NCI-H69 (cell line): ENCODE measurements around the gene ZNF484.
"Not testable (repeated sequence)": the region's sequence is repeated elsewhere in the genome, so short reads cannot be mapped to it uniquely, and the experiment has no call there.

ENCODE experiments used
- DNase-seq: peaks from one replicate; lab custom pipeline; 2025; lab: John Stamatoyannopoulos, UW

The ZNF484 gene

DNA sequence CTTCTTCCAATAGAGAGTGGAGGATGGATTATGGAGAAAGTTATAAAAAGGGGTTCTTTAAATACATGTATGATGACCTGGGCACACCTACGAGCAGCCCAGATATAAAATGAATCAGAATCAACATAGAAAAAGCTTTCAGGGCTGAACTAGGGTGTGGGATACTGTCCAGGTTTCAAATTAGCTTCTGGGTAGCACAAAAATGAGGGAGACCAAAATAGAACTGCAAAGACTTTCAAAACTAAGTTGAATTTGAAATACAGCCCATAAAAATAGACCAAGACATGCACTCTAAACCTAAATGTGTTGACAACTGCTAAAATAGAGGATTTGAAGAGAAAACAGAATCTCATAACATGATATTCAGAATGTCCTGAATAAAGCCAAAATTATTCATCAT, 17.0 kb downstream of the ZNF484 start:
- DNase-seq, result no peak

DNA sequence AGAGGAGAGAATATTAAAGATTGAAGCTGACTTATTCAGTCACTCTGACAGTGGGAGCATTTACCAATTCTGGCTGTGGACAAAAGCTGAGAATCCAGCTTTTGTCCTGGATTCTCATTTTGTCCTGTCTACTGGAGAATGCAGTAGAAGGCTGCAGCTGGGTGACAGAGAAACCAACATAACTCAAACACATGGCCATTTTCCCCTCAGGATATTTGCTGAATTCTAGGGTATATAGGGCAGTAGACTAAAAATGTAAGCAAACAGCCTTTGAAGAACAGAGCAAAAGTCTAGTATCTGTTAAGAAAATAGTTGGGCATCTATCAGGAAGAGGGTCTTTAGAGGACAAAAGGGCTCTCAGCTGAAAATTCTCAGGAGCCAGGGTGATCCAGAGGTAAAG, 20.6 kb downstream of the ZNF484 start:
- no peak for DNase-seq

DNA sequence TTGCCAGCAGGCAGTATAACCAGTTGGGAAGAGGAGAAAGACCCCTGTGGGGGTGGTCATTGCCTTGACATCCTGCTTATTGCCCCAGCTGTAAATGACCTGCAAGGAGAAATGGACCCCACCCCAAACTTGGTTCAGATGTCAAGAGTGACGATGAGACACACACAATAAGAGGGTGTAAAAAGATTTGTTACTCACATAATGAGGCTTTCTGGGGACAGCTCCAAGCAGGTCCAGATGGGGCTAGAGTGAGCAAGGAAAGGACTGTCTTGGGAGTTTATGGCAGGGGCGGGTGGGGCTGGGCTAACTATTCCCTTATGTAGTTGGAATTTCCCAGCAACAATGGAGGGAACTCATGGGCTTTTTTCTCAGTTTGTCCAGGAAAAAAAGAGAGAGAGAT, 24.1 kb downstream of the ZNF484 start:
- DNase-seq, result no peak

DNA sequence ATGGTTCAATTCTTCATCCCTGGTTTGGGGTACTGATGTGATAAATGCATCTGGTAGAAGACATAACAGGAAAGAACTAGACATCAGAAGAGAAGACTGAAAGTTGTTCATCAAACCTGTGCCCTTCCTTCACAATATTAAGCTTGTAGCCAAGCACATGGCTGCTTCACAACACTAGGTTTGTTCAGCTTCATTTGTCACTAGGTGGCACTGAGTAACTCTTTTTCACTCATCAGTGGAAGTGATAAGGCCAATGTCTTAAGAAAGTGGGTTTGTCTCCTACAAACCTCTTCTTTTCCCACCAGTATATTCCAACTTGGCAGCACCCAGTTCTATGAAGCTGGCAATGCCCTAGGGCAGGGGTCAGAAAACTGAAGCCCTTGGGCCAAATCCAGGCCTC, 26.9 kb downstream of the ZNF484 start:
- DNase-seq, result peak; percentile 32

DNA sequence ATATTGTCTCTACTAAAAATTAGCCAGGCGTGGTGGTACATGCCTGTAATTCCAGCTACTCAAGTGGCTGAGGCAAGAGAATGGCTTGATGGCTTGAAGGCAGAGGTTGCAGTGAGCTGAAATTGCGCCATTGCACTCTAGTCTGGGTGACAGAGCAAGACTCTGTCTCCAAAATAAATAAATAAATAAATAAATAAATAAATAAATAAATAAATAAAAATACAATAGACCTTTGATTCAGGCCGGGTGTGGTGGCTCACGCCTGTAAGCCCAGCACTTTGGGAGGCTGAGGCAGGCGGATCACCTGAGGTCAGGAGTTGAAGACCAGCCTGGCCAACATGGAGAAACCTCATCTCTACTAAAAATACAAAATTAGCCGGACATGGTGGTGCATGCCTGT, 29.1 kb downstream of the ZNF484 start:
- DNase-seq, result not testable (repeated sequence)

DNA sequence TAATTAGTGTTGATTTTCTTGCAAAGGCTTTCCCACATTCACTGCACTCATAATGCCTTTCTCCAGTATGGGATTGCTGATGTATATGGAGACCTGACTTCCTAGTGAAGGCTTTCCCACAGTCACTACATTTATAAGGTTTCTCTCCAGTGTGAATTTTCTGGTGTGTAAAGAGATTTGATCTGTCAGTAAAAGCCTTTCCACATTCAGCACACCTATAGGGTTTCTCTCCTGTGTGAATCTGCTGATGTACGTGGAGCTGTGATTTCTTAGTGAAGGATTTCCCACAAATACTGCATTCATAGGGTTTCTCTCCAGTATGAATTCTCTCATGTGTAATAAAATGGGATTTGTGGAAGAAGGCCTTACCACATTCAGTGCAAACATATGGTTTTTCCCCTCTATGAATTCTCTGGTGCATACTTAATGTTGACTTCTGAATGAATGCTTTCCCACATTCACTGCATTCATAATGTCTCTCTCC, 31.1 kb downstream of the ZNF484 start:
- no peak for DNase-seq

DNA sequence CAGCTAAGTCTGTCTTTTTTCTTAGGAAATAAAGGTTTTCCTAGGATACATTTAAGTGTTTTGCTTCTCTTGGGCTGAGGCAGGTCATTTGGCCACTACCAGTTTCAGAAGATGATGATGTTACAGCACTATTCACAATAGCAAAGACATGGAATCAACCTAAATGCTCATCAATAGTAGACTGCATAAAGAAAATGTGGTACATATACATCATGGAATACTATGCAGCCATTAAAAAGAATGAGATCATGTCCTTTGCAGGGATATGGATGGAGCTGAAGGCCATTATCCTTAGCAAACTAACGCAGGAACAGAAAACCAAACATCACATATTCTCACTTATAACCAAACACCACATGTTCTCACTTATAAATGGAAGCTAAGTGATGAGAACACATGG, 39.4 kb downstream of the ZNF484 start:
- not testable (repeated sequence) for DNase-seq

DNA sequence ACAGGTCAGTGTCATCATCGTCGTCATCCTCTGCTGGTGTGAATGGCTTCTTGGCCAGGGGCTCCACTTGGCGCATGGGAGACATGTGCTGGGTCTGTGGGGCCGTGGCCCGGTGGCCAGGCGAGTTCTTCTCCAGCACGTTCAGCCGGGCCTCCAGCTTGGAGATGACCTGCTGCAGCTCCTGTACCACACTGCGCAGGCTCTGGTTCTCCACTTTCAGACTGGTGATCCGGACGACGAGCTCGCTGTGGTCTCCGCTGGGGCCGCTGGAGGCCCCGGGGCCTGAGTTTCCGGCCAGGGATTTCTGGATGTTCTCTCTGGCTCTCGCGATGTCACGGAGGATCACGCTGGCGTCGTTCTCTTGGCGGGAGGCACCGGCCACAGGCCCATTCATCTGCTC, 40.6 kb downstream of the ZNF484 start:
- DNase-seq, result no peak

DNA sequence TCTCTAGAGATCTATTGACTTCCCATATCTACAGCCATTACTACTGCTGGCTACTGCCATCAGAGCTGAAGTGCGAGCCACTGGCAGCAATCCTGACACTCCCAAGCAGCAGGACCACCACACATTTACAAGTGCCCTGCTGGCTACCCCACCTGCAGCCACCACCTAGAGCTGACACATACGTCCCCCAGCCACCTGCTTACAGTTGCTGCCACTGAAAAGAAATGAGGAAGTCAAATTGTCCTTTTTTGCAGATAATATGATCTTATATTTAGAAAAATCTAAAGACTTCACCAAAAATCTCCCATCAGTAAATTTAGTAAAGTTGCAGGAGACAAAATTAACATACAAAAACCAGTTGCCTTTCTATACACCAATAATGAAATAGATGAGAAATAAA, 48.4 kb downstream of the ZNF484 start:
- DNase-seq, result no peak

DNA sequence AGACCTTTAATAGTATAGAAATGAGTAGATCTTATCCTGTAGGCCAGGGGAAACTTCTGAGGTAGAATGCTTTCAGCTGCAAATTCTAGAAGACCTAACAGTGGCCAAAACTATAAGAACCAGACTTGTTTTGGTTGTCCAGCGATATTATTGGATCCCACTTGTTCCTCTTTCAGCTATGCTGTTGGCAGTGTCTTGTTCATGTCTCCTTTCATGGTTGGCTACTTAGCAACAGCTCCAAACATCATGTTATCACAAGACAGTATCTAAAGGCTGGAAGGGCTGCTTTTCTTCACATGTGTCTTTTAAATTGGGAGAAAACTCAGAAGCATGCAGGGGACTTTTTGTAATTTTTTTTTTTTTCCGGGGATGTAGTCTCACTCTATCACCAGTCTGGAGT, 52.8 kb downstream of the ZNF484 start:
- not testable (repeated sequence) for DNase-seq

DNA sequence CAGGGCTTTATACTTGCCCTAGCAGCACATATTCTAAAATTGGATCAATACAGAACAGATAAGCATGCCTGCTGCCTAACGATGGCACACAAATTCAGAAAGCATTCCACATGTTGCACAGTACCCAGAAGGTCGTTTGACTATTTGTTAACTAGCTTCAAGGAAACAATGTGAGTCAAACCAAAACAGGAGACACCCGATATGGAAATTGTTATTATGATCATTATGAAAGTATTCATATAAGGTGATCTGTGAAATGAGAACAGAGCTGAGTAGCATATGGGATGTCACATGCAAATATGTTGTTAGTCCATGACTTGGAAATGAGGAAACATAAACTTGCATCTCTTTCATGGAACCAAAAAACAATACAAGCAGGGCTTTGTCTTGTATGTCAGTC, 56.9 kb downstream of the ZNF484 start:
- DNase-seq, result no peak

DNA sequence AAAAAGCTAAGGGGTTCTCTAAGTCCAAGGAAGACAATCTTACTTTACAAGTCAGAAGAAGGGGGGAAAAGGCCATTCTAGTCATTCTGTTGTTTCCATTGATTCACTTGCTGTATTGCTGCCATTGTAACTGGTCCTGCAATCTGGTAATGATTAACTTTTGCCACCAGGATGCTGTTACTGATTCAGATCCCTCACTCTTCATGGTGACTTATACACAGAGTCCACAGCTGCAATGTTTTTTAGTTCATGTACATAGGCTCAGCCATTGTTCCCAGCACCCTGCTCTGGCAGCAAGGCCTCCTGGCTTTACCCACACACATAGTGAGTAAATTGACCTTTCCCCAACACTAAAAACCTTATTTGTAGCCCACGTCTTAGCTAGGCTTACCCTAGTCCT, 57.9 kb downstream of the ZNF484 start:
- DNase-seq, result not testable (repeated sequence)

DNA sequence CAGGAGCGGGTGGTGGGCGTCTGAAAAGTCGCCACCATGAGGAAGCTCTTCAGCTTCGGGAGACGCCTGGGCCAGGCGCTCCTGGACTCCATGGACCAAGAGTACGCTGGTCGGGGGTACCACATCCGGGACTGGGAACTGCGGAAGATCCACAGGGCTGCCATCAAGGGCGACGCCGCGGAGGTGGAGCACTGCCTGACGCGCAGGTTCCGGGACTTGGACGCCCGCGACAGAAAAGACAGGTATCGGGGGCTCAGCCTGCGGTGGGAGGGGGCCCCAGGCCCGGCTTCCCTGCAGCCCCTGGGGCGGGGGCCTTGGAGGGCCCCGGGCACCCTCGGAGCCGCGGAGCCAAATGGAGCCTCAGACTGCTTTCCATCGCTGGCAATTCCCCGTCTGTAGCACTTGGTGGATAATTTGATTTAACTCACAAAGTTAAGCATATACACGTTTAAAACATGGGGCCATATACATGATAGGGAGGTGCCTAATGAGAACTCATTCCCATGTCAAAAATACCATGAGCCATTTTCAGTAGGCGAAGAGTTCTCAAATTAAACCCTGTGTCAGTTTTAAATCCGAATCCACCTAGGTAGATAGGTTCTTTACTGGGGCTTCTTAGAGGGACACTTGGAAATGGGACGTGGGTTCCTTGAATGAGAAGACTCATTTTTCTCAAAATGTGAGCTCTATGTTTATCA, 68.1 kb downstream of the ZNF484 start:
- peak; percentile 25 for DNase-seq

DNA sequence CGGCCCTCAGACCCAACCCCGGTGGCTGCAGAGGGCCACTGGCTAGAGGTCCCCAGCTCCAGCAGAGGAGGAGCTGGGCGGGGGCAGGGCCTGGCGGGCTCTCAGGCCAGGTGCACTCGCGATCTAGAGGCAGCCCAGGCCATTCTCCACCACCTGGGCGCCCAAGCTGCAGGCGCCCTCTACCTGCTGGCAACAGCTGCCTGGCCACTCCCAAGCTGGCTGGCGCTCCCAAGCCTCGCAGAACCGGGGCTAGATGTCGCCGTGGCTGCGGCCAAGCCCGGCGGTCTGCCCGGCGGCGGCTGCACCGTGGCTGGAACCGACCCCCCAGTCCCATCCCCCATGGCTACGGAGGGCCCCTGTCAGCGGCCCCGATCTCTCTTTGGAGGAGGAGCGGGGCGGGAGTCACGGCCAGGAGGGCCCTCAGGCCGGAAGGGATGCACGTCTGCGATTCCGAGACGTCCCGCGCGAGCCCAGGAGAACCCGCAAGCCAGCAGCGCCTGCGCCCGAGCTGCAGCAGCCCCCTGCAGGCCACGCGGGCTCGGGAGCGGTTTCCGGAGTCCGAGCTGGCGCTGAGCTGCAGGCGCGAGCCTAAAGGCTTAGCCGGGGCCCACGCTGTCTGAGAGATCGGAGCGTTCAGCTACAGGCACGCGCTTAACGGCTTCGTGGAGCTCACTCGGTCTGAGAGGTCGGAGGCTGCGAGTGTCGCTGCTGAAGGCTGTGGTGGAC, 68.9 kb downstream of the ZNF484 start:
- DNase-seq, result peak; percentile 91

DNA sequence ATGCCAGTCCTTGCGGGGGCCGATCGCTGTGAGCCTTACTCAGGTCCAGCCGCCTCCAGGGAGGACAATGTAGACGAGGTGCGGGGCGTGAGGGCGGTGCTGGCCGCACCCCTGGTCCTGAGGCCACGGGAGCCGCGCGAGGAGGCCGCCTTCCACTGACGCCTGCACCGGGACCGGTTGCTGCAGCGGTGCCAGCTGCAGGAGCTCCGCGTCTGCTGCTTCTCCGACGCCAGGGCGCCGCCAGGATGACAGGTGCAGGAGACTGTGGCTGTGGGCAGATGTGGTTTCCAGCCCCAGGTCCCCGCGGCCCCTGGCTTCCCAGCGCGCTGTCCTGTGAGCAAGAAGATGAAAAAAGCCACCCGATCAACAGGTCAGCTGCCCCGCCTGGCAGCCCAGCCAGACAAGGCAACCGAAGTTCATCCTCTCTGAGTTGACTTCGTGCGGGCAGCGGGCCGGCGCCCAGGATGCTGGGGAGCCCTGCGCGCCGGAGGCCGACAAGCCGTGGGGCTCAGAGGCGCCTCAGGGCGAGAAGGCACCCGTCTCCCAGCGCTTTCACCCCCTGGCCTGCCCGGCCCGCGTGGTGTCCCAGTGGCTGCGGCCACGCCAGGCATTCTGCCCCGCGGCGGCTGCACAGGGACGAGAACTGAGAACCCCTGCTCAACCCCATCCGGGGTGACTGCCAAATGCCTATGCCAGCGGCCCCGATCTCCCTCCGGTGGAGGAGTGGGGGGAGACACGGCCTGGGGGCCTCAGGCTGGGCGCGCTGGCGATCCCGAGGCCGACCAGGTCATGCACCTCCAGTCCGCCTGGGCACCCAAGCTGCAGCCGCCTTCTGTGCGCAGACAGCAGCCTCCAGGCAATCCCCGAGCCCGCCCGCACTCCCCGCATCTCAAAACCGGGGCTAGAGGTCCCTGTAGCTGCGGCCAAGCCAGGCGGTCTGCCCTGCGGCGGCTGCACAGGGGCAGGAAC, 69.8 kb downstream of the ZNF484 start:
- peak; percentile 69 for DNase-seq

DNA sequence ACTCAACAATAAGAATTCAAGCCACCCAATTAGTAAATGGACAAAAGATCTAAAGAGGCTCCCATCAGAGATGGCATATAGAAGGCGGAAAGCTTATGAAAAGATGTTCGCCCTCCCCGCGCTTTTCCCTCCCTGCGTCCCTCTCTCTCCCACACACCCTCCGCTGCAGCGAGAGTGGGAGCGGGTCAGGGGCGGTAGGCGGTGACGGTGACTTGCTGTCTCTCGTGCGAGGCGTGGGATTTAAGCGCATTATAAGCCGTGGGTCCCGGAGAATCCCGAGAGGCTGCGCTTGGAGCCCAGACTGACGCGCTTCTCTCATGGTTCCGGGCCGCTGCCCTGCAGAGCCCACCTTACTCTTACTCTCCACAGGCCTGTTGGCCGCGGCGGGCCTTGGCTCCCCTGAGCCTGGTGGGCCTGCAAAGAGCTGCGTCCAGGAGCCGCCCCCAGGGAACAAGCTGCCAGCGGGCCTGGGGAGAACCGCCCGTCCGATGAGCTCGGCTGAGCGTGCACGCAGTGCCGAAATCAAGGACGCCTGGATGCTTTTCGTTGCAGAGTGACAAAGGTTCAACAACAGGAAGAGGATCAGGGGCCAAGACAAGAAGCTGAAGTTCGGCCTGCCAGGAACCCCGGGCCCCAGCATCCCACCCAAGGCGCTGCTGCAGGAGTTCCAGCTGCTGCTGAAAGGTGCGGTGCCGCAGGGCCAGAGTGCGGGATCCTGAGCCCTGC, 70.6 kb downstream of the ZNF484 start:
- DNase-seq, result no peak

DNA sequence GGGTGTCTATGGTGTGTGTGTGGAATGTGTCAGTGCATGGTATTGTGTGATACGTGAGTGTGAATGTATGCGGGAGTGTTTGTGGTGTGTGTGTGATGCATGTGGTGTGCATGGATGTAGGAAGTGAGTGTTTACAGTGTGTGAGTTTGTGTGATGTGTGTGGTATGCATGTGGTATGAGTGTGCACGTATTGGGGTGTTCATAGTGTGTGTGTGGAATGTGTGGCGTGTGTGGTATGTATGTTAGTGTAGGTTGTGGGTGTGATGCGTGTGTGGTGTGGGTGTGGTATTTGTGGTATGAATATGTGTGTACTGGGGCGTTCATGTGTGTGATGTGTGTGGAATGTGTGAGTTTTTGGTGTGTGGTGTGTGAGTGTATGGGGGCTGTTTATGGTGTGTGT, 73.1 kb downstream of the ZNF484 start:
- no peak for DNase-seq

DNA sequence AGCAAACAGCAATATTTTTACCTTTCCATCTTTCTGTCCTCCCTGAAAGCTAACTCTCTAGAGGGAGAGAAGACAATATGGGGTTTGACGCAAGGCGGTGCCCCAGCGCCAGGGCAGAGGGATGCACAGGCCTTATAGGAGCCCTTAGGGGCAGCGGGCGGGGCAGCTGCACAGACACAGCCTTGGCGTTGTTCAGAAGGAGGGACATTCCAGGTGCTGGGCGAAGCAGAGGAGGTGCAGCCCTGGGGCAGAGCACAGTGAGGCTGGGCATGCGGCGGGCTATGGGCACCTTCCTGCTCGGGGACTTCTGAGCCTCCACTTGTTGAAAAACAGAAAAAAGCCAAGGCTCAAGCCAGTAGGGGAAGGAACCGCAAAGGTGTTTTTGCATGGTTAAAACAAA, 79.5 kb downstream of the ZNF484 start:
- no peak for DNase-seq

DNA sequence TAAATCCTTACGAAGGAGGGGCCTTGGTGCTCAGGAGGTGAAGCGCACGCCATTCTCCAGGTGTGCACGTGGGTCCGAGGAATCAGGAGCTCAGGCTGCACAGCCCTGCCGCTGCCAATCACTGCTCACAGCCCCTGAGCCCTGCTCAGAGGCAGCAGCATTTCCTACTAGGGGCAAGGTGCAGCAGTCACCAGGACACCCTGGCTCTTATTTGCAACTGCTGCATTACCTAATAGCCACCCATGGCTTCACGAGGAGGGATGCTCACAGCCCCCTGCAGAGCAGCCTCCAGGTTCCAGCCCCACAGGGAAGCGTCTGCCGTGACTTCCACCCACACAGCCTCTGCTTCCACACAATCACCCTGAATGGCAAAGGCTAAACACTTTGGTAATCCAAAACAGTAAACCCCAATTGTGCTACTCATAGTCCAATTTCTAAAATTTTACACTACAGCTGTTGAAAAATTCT, 81.5 kb downstream of the ZNF484 start:
- peak; percentile 55 for DNase-seq

DNA sequence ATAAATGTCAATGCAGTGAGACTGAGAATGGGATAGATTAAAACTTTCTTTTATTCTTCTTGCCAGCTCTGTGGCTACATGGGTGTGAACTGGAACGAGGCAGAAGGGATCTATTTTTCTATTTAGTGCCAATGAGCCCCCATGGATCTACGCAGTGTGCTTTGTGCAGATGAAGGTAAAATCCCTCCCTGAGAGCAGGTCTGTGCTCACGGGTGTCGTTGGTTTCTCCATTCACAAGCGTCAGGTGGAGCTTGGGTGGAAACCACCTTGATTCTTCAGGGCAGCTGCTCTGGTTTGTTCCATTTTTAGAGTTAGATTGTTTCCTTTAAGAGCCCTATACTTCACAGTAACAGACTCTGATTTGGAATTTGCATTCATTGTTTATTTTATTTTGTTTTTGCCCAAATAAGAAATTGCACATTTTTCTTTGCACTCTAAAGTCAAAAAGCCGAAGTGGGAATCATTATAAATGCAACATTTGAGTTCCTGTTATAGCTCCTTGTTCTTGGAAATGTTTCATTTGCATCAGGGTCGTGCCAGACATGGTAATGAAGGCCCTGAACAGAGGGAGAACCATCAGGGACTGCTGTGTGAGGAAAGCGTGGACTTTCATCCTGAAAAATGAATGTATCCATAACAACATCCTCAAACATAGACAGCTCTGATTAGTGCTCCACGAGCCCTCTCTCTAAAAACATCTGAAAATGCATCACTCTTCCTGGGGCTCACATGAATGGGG, 82.1 kb downstream of the ZNF484 start:
- DNase-seq, result no peak
